ENCODE results near the gene TMEM217.

- no peak for TF ChIP-seq FOXA1 (IDR thresholded peaks at IDR 0.05)
- no peak for TF ChIP-seq SP1 (IDR thresholded peaks at IDR 0.05)
- no peak for TF ChIP-seq CTBP1 (IDR thresholded peaks at IDR 0.05; ENCODE audit: borderline replicate concordance)
- TF ChIP-seq FOXM1 (IDR thresholded peaks at IDR 0.05; ENCODE audit: borderline replicate concordance) = no peak
- TF ChIP-seq ZNF384 (IDR thresholded peaks at IDR 0.05) = no peak
Measured at GRCh38 chr6:37303891-37304503, 46.1 kb upstream of the TMEM217 start.

All from HEK293T (cell line).